HG03159 (cell line): ENCODE results near the gene AAMP.

ENCODE experiments used
- ATAC-seq: cut with Tn5 transposase; IDR thresholded peaks from one replicate; pipeline ENCODE4 v1.9.1; 2021; ENCODE audit warnings: mild to moderate bottlenecking, moderate library complexity; ENCODE audit not compliant: unreplicated experiment

The AAMP gene

GRCh38 chr2:218228366-218229090 is 41.4 kb downstream of the AAMP start:
- no peak for ATAC-seq

- no peak for ATAC-seq
Observed at GRCh38 chr2:218226903-218227302, 43.0 kb downstream of the AAMP start.

- ATAC-seq: no peak
Observed at GRCh38 chr2:218224186-218224585, 45.8 kb downstream of the AAMP start.

- no peak for ATAC-seq
Observed at GRCh38 chr2:218223046-218223445, 46.9 kb downstream of the AAMP start.

- ATAC-seq: no peak
Observed at GRCh38 chr2:218221000-218221399, 48.9 kb downstream of the AAMP start.

- no peak for ATAC-seq
Observed at GRCh38 chr2:218219934-218220333, 50.0 kb downstream of the AAMP start.

GRCh38 chr2:218218268-218219185 is 51.4 kb downstream of the AAMP start:
- peak; percentile 37 for ATAC-seq

- peak; percentile 38 for ATAC-seq
Observed at GRCh38 chr2:218217360-218218267, 52.3 kb downstream of the AAMP start.

- peak; percentile 65 for ATAC-seq
Observed at GRCh38 chr2:218216674-218217359, 53.1 kb downstream of the AAMP start, which contains the start of gene ARPC2. Gene ARPC2, plus strand, starts transcription at chr2:218217189. Its CDS starts 282 bp downstream, at chr2:218217471.

GRCh38 chr2:218216336-218216673 is 53.6 kb downstream of the AAMP start:
- no peak for ATAC-seq
